ENCODE data around the gene PAK4.

DNA sequence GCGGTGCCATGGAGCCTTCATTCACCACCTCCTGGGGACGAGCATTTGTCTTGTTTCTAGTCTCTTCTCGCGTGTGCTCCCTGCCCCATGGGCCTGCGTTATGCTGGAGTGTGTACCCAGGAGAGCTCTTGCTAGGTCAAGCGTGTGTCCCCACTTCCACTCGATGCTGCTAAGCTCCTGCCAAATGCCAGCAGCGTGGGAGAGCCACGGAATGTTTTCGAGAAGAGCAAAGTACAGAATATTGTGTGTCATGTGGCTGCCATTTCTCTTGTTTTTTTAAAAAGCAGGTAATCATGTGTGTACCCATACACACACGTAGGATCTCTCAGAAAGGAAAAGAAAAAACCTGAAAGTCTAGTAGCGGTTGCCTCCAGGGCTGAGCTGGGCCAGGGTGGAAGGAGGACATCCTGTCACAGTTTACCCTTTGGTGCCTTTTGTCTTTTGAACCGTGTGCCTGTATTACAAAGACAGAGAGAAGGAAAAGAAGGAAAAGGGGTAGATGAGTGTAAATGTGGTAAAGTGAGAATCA lies 28.6 kb downstream of the PAK4 start:
- TF ChIP-seq CTCF (IDR thresholded peaks at IDR 0.05; ENCODE audit: insufficient read depth, low read length, poor library complexity, severe bottlenecking) (no peak), EZH2phosphoT487 (conservative IDR thresholded peaks at IDR 0.05; ENCODE audit: low read length) (no peak)

Data from SU-DHL-6 (cell line).